ENCODE data around the gene DOCK9. TPM values are rescaled to one million over a fixed set of nuclear protein-coding genes. Genes with fewer than 3 reads are reported as not detected.

The DOCK9 gene
- total and polyA plus RNA-seq, 2 donors (not counting 1 experiment from before 2014, with no cell fraction given): 18.5 to 28.0 TPM

- Histone ChIP-seq H3K36me3 (replicated peaks in 1 of 2; ENCODE audit: control extremely low read depth in 1 of 2, control insufficient read depth in 1 of 2, extremely low read depth in 1 of 2, insufficient read depth in 2 of 2, low read length in 1 of 2) (no peaks in the 10 kb centered on the region), H3K79me2 (ENCODE audit: control insufficient read depth, insufficient read depth, low read length) (no peaks in the 10 kb centered on the region), H3K9me3 (ENCODE audit: control extremely low read depth in 1 of 3, control insufficient read depth in 2 of 3, insufficient read depth in 1 of 3, low read length in 2 of 3) (no peaks in the 10 kb centered on the region), H3K4me1 (ENCODE audit: control insufficient read depth in 2 of 2, insufficient read depth in 2 of 2, low read length in 2 of 2) (no peaks in the 10 kb centered on the region), H4K20me1 (ENCODE audit: control insufficient read depth, insufficient read depth, low read length, poor library complexity, severe bottlenecking) (no peaks in the 10 kb centered on the region), H3K27ac (ENCODE audit: low read length in 2 of 2) (no peak overlapping the region), H2AFZ (ENCODE audit: insufficient read depth, low read depth, low read length, poor library complexity, severe bottlenecking) (no peak overlapping the region), H3K9ac (ENCODE audit: low read length) (no peak overlapping the region), H3K4me3 (ENCODE audit: control extremely low read depth in 1 of 5, extremely low read depth in 1 of 5, insufficient read depth in 1 of 5, low read depth in 2 of 5, low read length in 4 of 5) (no peak overlapping the region), H3K27me3 (replicated peaks in 1 of 4; ENCODE audit: control extremely low read depth in 1 of 4, control insufficient read depth in 3 of 4, insufficient read depth in 4 of 4, low read length in 3 of 4) (no peaks in the 10 kb centered on the region), H3K4me2 (replicated peaks; ENCODE audit: low read depth, low read length, poor library complexity, severe bottlenecking) (no peak overlapping the region)
- 100% methylated on average over 1 of the region's 2 CpGs for WGBS (ENCODE audit: insufficient coverage)
- Mint-ChIP-seq H3K4me1 (peaks cover 4% of the 10 kb centered on the region), H3K4me3 (no peak overlapping the region), H3K27me3 (no peaks in the 10 kb centered on the region), H3K27ac (no peak overlapping the region), H3K9me3 (ENCODE audit: insufficient read depth) (peaks cover 2% of the 10 kb centered on the region)
- TF ChIP-seq CTCF (IDR thresholded peaks at IDR 0.05) (no peak), EZH2 (IDR thresholded peaks at IDR 0.05; ENCODE audit: borderline replicate concordance, insufficient read depth, low read depth, low read length, poor library complexity, severe bottlenecking) (no peak)
- CTCF ChIA-PET: no interaction called here
- ATAC-seq (ENCODE audit: low read depth) (no peak), DNase-seq (no peak)
- intact Hi-C loops (cut with micrococcal nuclease): no loop called here
- POLR2A ChIA-PET: no interaction called here
These were observed 6.3 kb upstream of the DOCK9 start for GRCh38 chr13:98984118-98984517.

GRCh38 chr13:98983182-98983581 is 5.3 kb upstream of the DOCK9 start:
- Histone ChIP-seq H3K4me3 (ENCODE audit: control extremely low read depth in 1 of 5, extremely low read depth in 1 of 5, insufficient read depth in 1 of 5, low read depth in 2 of 5, low read length in 4 of 5) (no peak overlapping the region), H3K27me3 (replicated peaks in 1 of 4; ENCODE audit: control extremely low read depth in 1 of 4, control insufficient read depth in 3 of 4, insufficient read depth in 4 of 4, low read length in 3 of 4) (no peaks in the 10 kb centered on the region), H3K9me3 (ENCODE audit: control extremely low read depth in 1 of 3, control insufficient read depth in 2 of 3, insufficient read depth in 1 of 3, low read length in 2 of 3) (no peaks in the 10 kb centered on the region), H4K20me1 (ENCODE audit: control insufficient read depth, insufficient read depth, low read length, poor library complexity, severe bottlenecking) (no peaks in the 10 kb centered on the region), H2AFZ (ENCODE audit: insufficient read depth, low read depth, low read length, poor library complexity, severe bottlenecking) (no peak overlapping the region), H3K4me2 (replicated peaks; ENCODE audit: low read depth, low read length, poor library complexity, severe bottlenecking) (no peak overlapping the region), H3K9ac (ENCODE audit: low read length) (no peak overlapping the region), H3K27ac (ENCODE audit: low read length in 2 of 2) (no peak overlapping the region), H3K36me3 (replicated peaks in 1 of 2; ENCODE audit: control extremely low read depth in 1 of 2, control insufficient read depth in 1 of 2, extremely low read depth in 1 of 2, insufficient read depth in 2 of 2, low read length in 1 of 2) (no peaks in the 10 kb centered on the region), H3K79me2 (ENCODE audit: control insufficient read depth, insufficient read depth, low read length) (no peaks in the 10 kb centered on the region), H3K4me1 (ENCODE audit: control insufficient read depth in 2 of 2, insufficient read depth in 2 of 2, low read length in 2 of 2) (no peaks in the 10 kb centered on the region)
- peaks cover 2% of the 10 kb centered on the region for H3K9me3 Mint-ChIP-seq (ENCODE audit: insufficient read depth)
- no peak overlapping the region for H3K4me3 Mint-ChIP-seq
- no peaks in the 10 kb centered on the region for H3K27me3 Mint-ChIP-seq
- ATAC-seq (ENCODE audit: low read depth): no peak
- CTCF ChIA-PET: no interaction called here
- no peak for DNase-seq
- POLR2A ChIA-PET: no interaction called here
- peaks cover 4% of the 10 kb centered on the region for H3K4me1 Mint-ChIP-seq
- 100% methylated on average over 4 of the region's 5 CpGs for WGBS (ENCODE audit: insufficient coverage)
- intact Hi-C loops (cut with micrococcal nuclease): no loop called here
- no peak overlapping the region for H3K27ac Mint-ChIP-seq
- TF ChIP-seq CTCF (IDR thresholded peaks at IDR 0.05) (no peak), EZH2 (IDR thresholded peaks at IDR 0.05; ENCODE audit: borderline replicate concordance, insufficient read depth, low read depth, low read length, poor library complexity, severe bottlenecking) (no peak)
